ENCODE data around the gene RCOR3. TPM values are rescaled to one million over a fixed set of nuclear protein-coding genes. Genes with fewer than 3 reads are reported as not detected.

Gene RCOR3
- total RNA-seq, 2 donors from 2014 or later = 24.0 to 34.9 TPM

DNA sequence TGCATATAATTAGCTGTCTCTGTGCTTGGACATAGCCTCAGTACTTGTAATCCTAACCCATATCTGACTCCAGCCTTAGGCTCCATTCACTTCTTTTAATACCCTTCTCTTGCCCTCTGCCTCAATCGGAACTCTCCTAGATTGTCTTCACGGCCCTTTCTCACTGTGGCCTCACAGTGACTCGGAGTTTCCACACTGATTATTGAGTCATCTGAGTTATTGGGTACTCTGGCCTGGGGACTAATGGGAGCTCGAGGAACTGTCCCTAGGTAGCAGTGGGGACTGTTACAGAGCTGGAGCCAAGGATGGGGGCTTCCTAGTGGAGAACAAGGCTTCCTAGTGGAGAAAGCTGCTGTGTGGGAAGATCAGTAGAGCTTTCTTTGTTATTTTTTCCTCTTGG lies 84.4 kb downstream of the RCOR3 start:
- no peak for DNase-seq (ENCODE audit: low spot score)
- H3K36me3 ChIP-seq = no peaks in the 10 kb centered on the region
- TF ChIP-seq, protein P1, sequence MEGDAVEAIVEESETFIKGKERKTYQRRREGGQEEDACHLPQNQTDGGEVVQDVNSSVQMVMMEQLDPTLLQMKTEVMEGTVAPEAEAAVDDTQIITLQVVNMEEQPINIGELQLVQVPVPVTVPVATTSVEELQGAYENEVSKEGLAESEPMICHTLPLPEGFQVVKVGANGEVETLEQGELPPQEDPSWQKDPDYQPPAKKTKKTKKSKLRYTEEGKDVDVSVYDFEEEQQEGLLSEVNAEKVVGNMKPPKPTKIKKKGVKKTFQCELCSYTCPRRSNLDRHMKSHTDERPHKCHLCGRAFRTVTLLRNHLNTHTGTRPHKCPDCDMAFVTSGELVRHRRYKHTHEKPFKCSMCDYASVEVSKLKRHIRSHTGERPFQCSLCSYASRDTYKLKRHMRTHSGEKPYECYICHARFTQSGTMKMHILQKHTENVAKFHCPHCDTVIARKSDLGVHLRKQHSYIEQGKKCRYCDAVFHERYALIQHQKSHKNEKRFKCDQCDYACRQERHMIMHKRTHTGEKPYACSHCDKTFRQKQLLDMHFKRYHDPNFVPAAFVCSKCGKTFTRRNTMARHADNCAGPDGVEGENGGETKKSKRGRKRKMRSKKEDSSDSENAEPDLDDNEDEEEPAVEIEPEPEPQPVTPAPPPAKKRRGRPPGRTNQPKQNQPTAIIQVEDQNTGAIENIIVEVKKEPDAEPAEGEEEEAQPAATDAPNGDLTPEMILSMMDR (IDR thresholded peaks at IDR 0.05) = no peak
- H3K9me3 ChIP-seq = no peaks in the 10 kb centered on the region
- no peak overlapping the region for H3K27ac ChIP-seq
- H3K27me3 ChIP-seq = no peaks in the 10 kb centered on the region
- H3K4me1 ChIP-seq = no peaks in the 10 kb centered on the region
- H3K4me3 ChIP-seq = no peak overlapping the region

GRCh38 chr1:211344152-211344618 lies 85.0 kb downstream of the RCOR3 start:
- Histone ChIP-seq H3K4me1 (no peaks in the 10 kb centered on the region), H3K4me3 (no peak overlapping the region)
- TF ChIP-seq, protein P1 (IDR thresholded peaks at IDR 0.05) = no peak

GRCh38 chr1:211345719-211346118 lies 86.6 kb downstream of the RCOR3 start:
- TF ChIP-seq, protein P1 (IDR thresholded peaks at IDR 0.05) = no peak
- H3K27ac ChIP-seq = no peak overlapping the region
- H3K36me3 ChIP-seq = no peaks in the 10 kb centered on the region
- no peak overlapping the region for H3K4me3 ChIP-seq
- no peaks in the 10 kb centered on the region for H3K9me3 ChIP-seq
- H3K4me1 ChIP-seq = no peaks in the 10 kb centered on the region
- no peak for DNase-seq (ENCODE audit: low spot score)
- no peaks in the 10 kb centered on the region for H3K27me3 ChIP-seq

More at GRCh38 chr1:211344152-211344618, 85.0 kb downstream of the RCOR3 start:
- no peak overlapping the region for H3K27ac ChIP-seq
- no peaks in the 10 kb centered on the region for H3K9me3 ChIP-seq
- no peak for DNase-seq (ENCODE audit: low spot score)
- H3K27me3 ChIP-seq = no peaks in the 10 kb centered on the region
- no peaks in the 10 kb centered on the region for H3K36me3 ChIP-seq

DNA sequence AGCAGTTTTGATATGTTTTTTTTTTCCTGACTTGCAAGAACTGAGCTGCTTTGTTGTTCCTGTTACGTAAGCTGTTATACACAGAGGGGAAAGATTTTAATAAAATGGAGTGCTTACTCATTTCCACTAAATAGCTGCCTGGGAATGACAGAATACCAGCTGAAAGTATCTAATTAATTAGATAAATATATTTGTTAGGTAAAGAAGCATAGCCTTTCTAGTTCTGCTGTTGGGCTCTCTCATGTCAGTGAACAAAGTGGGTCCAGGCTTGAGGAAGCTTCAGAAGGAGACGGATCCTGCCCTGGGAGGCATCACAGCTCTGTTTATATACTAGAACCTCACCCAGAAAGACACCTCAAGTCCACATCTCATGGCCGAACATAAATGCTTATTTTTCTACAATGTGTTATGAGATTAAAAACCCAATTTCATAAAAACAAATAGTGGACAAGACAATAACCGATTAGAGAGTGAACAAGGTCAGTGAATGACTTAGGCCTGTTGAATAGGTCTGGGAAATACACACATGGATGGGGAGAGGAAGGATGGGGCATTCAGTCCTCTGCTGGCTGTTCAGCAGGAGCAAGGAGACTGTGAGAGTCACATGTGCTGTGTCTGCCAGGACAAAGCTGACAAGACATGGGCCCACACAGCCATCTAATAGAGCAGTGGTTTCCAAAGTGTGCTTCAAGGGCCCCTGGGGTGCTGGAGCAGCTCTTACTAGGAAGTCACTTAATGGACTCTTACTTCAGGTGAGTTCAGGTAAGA lies 88.1 kb downstream of the RCOR3 start:
- Histone ChIP-seq H3K4me1 (no peaks in the 10 kb centered on the region), H3K36me3 (no peaks in the 10 kb centered on the region), H3K9me3 (no peaks in the 10 kb centered on the region), H3K4me3 (no peak overlapping the region), H3K27me3 (no peaks in the 10 kb centered on the region), H3K27ac (no peak overlapping the region)
- TF ChIP-seq, protein P1 (IDR thresholded peaks at IDR 0.05) = no peak
- DNase-seq (ENCODE audit: low spot score) = no peak

GRCh38 chr1:211348547-211348946 lies 89.4 kb downstream of the RCOR3 start:
- no peak for DNase-seq (ENCODE audit: low spot score)
- Histone ChIP-seq H3K27me3 (no peaks in the 10 kb centered on the region), H3K4me1 (no peaks in the 10 kb centered on the region), H3K27ac (no peak overlapping the region), H3K9me3 (no peaks in the 10 kb centered on the region), H3K36me3 (no peaks in the 10 kb centered on the region), H3K4me3 (no peak overlapping the region)
- TF ChIP-seq, protein P1 (IDR thresholded peaks at IDR 0.05) = no peak
